Neural cell (in vitro differentiated cells): ENCODE data around the gene RNLS. TPM values are rescaled to one million over a fixed set of nuclear protein-coding genes. Genes with fewer than 3 reads are reported as not detected.
"Not testable (repeated sequence)": the region's sequence is repeated elsewhere in the genome, so short reads cannot be mapped to it uniquely, and the experiment has no call there.

Experiments used
- H2AFZ ChIP-seq: fragments of 200-600, 300-800 bp; sonication (generic), shearing (Covaris generic); 2 replicates; pipeline ENCODE4 v1.6.0; 2014; ENCODE audit warnings: low read depth, mild to moderate bottlenecking, antibody characterized with exemption, low read length, moderate library complexity
- H3F3A ChIP-seq: fragments of 200-600 bp; shearing (Covaris generic); 2 replicates; pipeline ENCODE4 v1.6.1; 2016; ENCODE audit warnings: mild to moderate bottlenecking, moderate library complexity, mixed read lengths, antibody characterized with exemption, low read length; ENCODE audit not compliant: insufficient read depth, poor library complexity, severe bottlenecking
- H3K27ac ChIP-seq: fragments of 200-600, 300-800 bp; sonication (generic), shearing (Covaris generic); 2 replicates; pipeline ENCODE4 v1.5.1; 2014; ENCODE audit warnings: mild to moderate bottlenecking, low read length, moderate library complexity
- H3K27me3 ChIP-seq: fragments of 300-800, 200-600 bp; sonication (generic), shearing (Covaris generic); 2 replicates; pipeline ENCODE4 v1.6.0; 2014; ENCODE audit warnings: mild to moderate bottlenecking, low read depth, low read length, moderate library complexity; ENCODE audit not compliant: insufficient read depth
- H3K36me3 ChIP-seq: fragments of 300-800, 200-600 bp; sonication (generic), shearing (Covaris generic); 2 replicates; pipeline ENCODE4 v1.5.1; 2014; ENCODE audit warnings: mild to moderate bottlenecking, antibody characterized with exemption, low read length, moderate library complexity; ENCODE audit not compliant: insufficient read depth
- H3K4me2 ChIP-seq: fragments of 300-800, 200-600 bp; sonication (generic), shearing (Covaris generic); 2 replicates; pipeline ENCODE4 v1.6.0; 2014; ENCODE audit warnings: mild to moderate bottlenecking, low read length
- H3K4me3 ChIP-seq: fragments of 300-800, 200-600 bp; sonication (generic), shearing (Covaris generic); 2 replicates; pipeline ENCODE4 v1.5.1; 2014; ENCODE audit warnings: mild to moderate bottlenecking, low read length, moderate library complexity
- H3K79me2 ChIP-seq: fragments of 200-600 bp; shearing (Covaris generic); replicated peaks from 2 replicates; pipeline ENCODE4 v1.6.0; 2014; ENCODE audit warnings: mild to moderate bottlenecking, low read length, moderate library complexity; ENCODE audit not compliant: insufficient read depth
- H3K9ac ChIP-seq: fragments of 300-800, 200-600 bp; sonication (generic), shearing (Covaris generic); 2 replicates; pipeline ENCODE4 v1.6.1; 2016; ENCODE audit warnings: mild to moderate bottlenecking, low read length, mixed read lengths
- H3K9me2 ChIP-seq: fragments of 200-600 bp; shearing (Covaris generic); 2 replicates; pipeline ENCODE4 v1.6.1; 2016; ENCODE audit warnings: mild to moderate bottlenecking, low read length, mixed read lengths; ENCODE audit not compliant: insufficient read depth
- H3K9me3 ChIP-seq: fragments of 200-600, 300-800 bp; sonication (generic), shearing (Covaris generic); 2 replicates; pipeline ENCODE4 v1.6.1; 2016; ENCODE audit warnings: mild to moderate bottlenecking, mixed run types, low read length, moderate library complexity, mixed read lengths
- H4K20me1 ChIP-seq: fragments of 200-600 bp; shearing (Covaris generic); 2 replicates; pipeline ENCODE4 v1.6.1; 2016; ENCODE audit warnings: mild to moderate bottlenecking, mixed run types; ENCODE audit not compliant: insufficient read depth
- EP300 ChIP-seq: fragments of 450-650 bp; conservative IDR thresholded peaks from 2 replicates; pipeline ENCODE4 v1.6.1; 2014; ENCODE audit warnings: antibody characterized with exemption, mild to moderate bottlenecking, moderate library complexity; ENCODE audit not compliant: poor library complexity, severe bottlenecking
- EZH2 ChIP-seq: fragments of 200-600, 300-800 bp; shearing (Covaris generic), sonication (generic); IDR thresholded peaks from 2 replicates; pipeline ENCODE4 v1.6.1; 2014; ENCODE audit warnings: antibody characterized with exemption, low read length, borderline replicate concordance, mild to moderate bottlenecking; ENCODE audit not compliant: insufficient read depth, poor library complexity, severe bottlenecking
- MXI1 ChIP-seq: fragments of 450-650 bp; conservative IDR thresholded peaks from 2 replicates; pipeline ENCODE4 v1.6.1; 2014; ENCODE audit warnings: antibody characterized with exemption, mild to moderate bottlenecking; ENCODE audit not compliant: poor library complexity, severe bottlenecking
- POLR2AphosphoS5 ChIP-seq: IDR thresholded peaks from 2 replicates; pipeline ENCODE4 v1.6.1; 2012
- RAD21 ChIP-seq: fragments of 450-650 bp; conservative IDR thresholded peaks from 2 replicates; pipeline ENCODE4 v1.6.1; 2014; ENCODE audit warnings: antibody characterized with exemption, mild to moderate bottlenecking, moderate library complexity
- REST ChIP-seq: IDR thresholded peaks from 2 replicates; pipeline ENCODE4 v1.6.1; 2012; ENCODE audit warnings: borderline replicate concordance
- SMC3 ChIP-seq: fragments of 450-650 bp; conservative IDR thresholded peaks from 2 replicates; pipeline ENCODE4 v1.6.1; 2014; ENCODE audit warnings: antibody characterized with exemption, mild to moderate bottlenecking, moderate library complexity; ENCODE audit not compliant: poor library complexity
- TAF1 ChIP-seq: IDR thresholded peaks from 2 replicates; pipeline ENCODE4 v1.6.1; 2012; ENCODE audit warnings: low read depth
- polyA plus RNA-seq: library from polyadenylated mRNA; depleted of rRNA; stranded (reverse); fragments of >200 nt; gene quantifications from 2 replicates; pipeline ENCODE4 v1.2.3, GENCODE V29; 2014
- TF ChIP-seq, protein P1 (sequence below): fragments of 450-650 bp; IDR thresholded peaks from 2 replicates; pipeline ENCODE4 v1.5.1; 2014; ENCODE audit warnings: antibody characterized with exemption, mild to moderate bottlenecking, moderate library complexity; ENCODE audit not compliant: poor library complexity, severe bottlenecking

The RNLS gene
- polyA plus RNA-seq, 1 donor from 2014 or later = 0.20 TPM

DNA sequence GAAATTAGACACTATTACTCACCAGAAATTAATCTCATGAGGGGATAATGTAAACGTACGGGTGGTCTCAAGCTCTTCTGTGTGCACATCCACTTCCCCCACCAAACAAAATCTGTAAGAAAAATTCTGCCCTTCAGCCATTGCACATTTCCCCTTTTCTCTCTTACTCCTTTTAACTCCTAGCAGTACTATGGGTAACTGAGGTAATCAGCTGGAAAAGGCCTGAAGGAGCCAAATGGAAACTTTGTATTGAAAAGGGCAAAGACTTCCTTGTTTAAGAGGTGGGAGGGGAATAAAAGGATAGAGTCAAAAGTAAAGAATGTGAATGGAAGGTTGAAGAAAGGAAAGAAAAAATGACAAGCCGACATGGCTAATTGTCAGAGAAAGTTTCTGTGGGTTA is 273.8 kb downstream of the RNLS start:
- no peaks in the 10 kb centered on the region for H4K20me1 ChIP-seq
- H3K27me3 ChIP-seq = no peaks in the 10 kb centered on the region
- H3K36me3 ChIP-seq = no peaks in the 10 kb centered on the region
- no peak for TF ChIP-seq EP300
- TF ChIP-seq, protein P1, sequence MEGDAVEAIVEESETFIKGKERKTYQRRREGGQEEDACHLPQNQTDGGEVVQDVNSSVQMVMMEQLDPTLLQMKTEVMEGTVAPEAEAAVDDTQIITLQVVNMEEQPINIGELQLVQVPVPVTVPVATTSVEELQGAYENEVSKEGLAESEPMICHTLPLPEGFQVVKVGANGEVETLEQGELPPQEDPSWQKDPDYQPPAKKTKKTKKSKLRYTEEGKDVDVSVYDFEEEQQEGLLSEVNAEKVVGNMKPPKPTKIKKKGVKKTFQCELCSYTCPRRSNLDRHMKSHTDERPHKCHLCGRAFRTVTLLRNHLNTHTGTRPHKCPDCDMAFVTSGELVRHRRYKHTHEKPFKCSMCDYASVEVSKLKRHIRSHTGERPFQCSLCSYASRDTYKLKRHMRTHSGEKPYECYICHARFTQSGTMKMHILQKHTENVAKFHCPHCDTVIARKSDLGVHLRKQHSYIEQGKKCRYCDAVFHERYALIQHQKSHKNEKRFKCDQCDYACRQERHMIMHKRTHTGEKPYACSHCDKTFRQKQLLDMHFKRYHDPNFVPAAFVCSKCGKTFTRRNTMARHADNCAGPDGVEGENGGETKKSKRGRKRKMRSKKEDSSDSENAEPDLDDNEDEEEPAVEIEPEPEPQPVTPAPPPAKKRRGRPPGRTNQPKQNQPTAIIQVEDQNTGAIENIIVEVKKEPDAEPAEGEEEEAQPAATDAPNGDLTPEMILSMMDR = no peak
- no peak for TF ChIP-seq SMC3
- no peak for TF ChIP-seq RAD21
- no peak for TF ChIP-seq MXI1
- TF ChIP-seq EZH2 = no peak
- TF ChIP-seq TAF1 = no peak
- TF ChIP-seq POLR2AphosphoS5 = no peak
- no peak for TF ChIP-seq REST
- H3K9ac ChIP-seq = no peak overlapping the region
- no peaks in the 10 kb centered on the region for H3K79me2 ChIP-seq
- no peaks in the 10 kb centered on the region for H3F3A ChIP-seq
- no peak overlapping the region for H3K4me2 ChIP-seq
- no peak overlapping the region for H3K27ac ChIP-seq
- H2AFZ ChIP-seq = no peak overlapping the region
- H3K9me3 ChIP-seq = no peaks in the 10 kb centered on the region
- H3K9me2 ChIP-seq = no peaks in the 10 kb centered on the region
- H3K4me3 ChIP-seq = no peak overlapping the region

GRCh38 chr10:88308361-88308760 is 274.8 kb downstream of the RNLS start:
- not testable (repeated sequence) for H3K27ac ChIP-seq, H3F3A ChIP-seq, H3K27me3 ChIP-seq, H3K9ac ChIP-seq, H4K20me1 ChIP-seq, H2AFZ ChIP-seq, H3K36me3 ChIP-seq, H3K4me3 ChIP-seq, H3K9me2 ChIP-seq, H3K9me3 ChIP-seq, H3K4me2 ChIP-seq, H3K79me2 ChIP-seq

- H3K27me3 ChIP-seq = no peaks in the 10 kb centered on the region
- H3K27ac ChIP-seq = no peak overlapping the region
- no peaks in the 10 kb centered on the region for H3K9me3 ChIP-seq
- H4K20me1 ChIP-seq = no peaks in the 10 kb centered on the region
- no peaks in the 10 kb centered on the region for H3K36me3 ChIP-seq
- no peaks in the 10 kb centered on the region for H3F3A ChIP-seq
- H3K4me3 ChIP-seq = no peak overlapping the region
- no peaks in the 10 kb centered on the region for H3K9me2 ChIP-seq
- TF ChIP-seq, protein P1 = no peak
- TF ChIP-seq REST (no peak), EP300 (no peak), EZH2 (no peak), RAD21 (no peak), SMC3 (no peak), POLR2AphosphoS5 (no peak), TAF1 (no peak), MXI1 (no peak)
- no peak overlapping the region for H3K4me2 ChIP-seq
- H3K79me2 ChIP-seq = no peaks in the 10 kb centered on the region
- no peak overlapping the region for H3K9ac ChIP-seq
- H2AFZ ChIP-seq = no peak overlapping the region
Measured at GRCh38 chr10:88299787-88300186, 283.3 kb downstream of the RNLS start.
